KG1 (cell line): ENCODE results near the gene POLR1F.
A peak's percentile ranks its signal among the peaks of the same experiment; 100 is the strongest.
"Not testable (repeated sequence)": the region's sequence is repeated elsewhere in the genome, so short reads cannot be mapped to it uniquely, and the experiment has no call there.

Source experiments
- DNase-seq: peaks from one replicate; lab custom pipeline; 2025; lab: John Stamatoyannopoulos, UW

The POLR1F gene, protein sequence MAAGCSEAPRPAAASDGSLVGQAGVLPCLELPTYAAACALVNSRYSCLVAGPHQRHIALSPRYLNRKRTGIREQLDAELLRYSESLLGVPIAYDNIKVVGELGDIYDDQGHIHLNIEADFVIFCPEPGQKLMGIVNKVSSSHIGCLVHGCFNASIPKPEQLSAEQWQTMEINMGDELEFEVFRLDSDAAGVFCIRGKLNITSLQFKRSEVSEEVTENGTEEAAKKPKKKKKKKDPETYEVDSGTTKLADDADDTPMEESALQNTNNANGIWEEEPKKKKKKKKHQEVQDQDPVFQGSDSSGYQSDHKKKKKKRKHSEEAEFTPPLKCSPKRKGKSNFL

DNA sequence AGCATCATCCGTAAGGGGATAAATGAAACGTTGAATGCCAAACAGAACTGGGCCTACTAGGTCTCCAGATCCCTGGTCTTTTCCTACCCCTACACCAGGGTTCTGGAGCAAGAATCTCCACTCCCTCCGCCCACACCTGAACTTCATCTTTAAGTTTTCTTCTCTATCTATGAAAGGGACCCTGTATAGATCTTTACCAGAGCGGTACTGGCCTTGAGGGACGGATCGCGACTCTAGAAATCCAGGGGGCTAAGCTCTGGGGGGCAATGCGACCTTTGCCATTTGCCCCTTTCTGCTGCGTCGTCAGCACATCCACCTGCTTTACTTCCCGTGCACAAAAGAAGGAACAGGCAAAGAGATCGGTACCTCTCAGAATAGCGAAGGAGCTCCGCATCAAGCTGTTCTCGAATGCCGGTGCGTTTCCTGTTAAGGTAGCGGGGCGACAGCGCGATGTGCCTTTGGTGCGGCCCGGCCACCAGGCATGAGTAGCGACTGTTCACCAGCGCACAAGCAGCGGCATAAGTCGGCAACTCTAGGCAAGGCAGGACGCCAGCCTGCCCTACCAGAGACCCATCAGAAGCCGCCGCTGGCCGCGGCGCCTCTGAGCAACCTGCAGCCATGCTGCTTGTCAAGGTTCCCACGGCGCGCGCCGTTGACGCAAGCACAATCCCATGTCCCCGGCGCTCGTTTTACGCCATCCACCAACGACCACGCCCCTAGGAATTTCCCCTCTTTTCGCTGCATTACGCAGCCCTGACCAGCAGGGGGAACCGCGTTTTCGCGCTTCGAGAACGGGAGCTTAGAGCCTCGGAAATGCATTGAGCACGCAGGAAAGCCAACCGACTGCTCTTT, at the start of gene POLR1F:
Gene POLR1F (minus strand): TSS at position 641 of the 852 bp plus-strand sequence. CDS start 21 bp downstream, at position 620.
- DNase-seq, result peak; percentile 90

DNA sequence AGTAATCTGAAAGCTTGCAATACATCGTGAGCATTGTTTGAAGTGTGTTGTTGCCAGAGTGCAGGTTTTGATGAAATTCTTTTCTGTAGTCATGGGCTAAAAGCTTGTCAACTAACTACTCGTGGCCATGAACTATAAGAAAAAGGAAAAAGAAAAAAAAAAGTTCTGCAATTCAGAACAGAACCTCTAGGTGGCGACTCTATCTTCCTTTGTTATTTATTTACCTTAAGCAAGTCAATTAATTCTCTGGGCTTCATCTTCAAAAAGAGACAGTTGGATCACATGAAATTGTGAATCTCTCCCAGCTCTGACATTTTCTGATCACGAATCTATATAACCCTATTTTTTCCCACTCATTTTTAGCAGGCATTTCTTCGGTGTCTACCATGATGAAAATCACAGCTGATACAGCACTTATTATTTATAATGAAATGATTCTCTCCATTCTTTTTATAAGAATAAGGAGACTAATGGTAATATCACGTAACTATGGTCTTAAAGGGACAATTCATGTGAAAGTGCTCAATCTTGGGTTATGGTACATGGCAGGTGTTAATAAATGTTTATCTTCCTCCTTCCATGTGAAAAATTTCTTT, 45.8 kb upstream of the POLR1F start:
- peak; percentile 81 for DNase-seq

DNA sequence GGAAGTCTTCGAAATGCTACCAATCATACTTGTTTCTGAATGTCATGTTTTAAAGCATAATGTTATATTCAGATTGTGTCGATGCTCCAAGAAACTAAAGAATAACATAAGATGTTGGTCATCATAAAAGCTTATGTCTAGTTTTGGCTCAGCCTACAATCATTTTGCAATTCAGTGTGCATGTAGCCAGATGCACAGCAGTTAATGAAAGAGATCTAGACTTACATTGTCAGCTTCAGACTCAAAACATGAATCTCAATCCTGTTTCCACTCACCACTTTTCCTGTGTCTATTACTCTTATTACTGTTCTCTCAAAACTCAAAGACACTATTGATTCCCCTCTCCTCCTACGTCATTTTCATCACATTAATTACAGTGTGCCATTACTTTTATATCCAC, 43.2 kb upstream of the POLR1F start:
- DNase-seq, result no peak

DNA sequence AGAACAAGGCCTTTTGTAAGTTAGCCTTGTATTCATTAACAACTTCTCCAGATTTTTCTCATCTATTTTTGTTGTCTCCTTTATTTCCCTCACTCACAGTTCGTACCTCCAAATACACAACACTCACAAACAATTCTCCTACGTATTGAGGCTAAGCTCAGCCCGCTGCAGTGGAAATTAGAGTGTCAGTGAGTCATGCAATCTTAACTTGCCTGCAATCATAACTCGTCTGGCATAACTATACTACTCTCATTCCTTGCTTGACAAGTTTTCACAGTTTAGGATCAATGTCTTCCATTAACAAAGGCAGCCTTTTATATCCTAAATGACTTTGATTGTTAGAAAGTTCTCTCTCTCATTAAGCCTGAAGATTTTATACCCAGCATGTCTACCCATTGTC, 40.8 kb upstream of the POLR1F start:
- DNase-seq, result no peak

DNA sequence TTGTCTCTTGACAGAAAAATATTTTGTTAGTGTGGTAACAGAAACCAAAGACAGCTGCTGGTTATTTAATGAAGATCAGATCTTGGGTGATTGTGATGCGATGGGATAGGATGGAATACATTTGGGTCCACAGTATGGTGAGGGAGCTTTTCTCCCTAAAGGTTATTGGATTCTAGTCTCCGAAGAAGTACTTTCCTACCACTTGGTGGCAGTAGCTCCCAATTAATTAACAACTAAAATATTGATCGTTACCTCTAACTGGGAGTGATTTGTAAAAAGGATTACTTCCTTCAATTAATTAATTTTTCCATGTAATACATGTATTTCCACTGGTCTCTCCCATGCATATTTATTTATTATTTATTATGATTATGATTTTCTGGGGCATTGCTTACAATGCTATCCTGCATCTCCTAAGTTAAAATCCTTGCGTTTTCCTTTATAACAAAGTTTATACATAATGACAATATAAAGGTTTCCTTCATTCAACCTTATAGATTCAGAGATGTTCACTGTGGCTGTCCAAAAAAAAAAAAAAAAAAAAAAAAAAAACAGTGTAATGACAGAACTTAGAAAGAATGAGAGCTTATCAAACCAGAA, 39.0 kb upstream of the POLR1F start:
- peak; percentile 7 for DNase-seq

DNA sequence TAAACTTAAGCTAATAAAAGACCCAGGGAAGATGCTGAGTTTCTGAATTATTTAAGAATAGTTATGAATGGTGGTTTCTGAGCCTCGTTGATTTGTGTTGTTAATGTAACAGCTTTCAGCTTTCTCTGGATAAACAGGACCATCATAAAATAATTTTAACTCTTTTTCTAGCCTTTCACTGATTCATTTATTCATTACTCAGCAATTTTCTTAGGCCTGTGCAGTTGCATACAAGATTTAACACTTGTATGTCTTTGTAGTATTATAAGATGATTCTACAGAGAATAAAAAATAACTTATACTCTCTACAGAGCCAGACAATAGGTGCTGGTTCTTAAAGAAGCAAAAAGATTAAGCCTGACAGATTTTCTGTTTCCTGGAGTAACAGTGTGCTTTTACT, 35.2 kb upstream of the POLR1F start:
- DNase-seq, result no peak

DNA sequence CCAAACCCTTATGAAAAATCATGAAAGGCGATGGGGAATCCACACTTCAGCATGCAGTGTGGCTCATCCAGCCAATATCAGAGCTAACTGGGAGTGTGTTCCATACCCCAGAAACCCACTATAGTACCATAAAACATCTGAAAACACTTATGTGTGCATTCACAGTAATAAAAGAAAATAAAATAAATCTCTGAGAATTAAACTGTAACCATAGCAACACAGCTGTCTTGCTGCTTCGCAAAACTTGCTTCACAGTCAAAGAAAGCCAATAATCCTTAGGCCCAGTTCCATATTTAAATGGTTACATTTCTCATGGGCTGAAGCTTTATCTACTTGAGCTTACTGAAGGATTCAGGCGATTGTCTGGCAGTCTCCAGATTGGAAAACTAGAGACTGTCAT, 19.9 kb upstream of the POLR1F start:
- no peak for DNase-seq

DNA sequence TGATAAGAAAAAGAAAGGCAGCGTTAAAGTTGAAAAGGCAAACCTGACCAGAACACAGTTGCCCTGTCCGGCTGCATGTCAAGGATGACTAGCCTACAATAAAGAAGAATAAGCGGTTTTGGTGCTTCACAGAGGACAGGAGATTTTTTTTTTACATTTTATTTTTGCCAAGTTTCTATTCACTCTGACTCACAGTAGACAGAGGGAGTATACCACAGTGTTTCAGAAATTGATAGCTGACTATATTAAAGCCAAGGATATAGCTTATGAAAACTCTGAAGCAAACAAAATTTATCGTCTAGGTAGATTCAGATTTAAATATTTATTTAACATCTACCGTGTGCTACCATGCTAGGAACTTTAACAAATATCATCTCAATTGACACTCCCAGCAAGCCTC, 16.9 kb upstream of the POLR1F start:
- no peak for DNase-seq

DNA sequence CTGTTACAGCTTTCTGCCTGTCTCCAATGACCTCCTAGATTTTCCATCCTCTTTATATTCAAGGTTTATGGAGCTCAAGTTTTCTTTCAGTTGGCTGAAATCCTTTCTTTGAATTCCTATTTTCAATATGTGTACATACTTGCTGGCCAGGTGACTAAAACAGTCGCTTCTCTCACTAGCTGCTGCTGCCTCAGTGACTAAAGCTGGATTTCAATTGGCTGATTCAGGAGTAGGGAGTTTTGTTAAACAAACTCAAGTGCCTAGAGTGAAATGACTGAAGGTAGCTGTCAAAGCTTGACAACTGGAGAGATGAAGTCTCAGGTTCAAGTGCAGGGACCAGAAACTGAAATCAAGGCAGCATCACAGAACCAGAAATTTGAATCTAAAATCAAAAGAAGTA, 6.7 kb upstream of the POLR1F start:
- no peak for DNase-seq

DNA sequence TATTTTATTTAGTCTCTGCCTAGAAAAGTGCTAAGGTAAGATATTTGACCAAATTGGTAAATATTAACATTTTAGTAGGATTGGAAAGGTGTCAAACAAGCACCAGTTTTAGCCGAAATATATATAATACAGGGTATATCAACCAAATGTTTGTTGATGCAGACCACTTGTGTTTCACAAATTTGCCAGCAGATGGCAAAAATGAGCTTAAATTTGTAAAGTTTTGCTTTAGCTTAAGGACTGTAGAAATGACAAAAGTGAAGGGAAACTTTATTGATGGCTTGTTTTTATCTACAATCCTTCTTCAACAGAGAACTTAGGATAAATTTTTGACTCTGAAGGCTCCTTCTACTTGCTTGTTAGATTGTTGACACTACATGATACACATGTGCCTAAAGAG, 4.8 kb upstream of the POLR1F start:
- peak; percentile 25 for DNase-seq

DNA sequence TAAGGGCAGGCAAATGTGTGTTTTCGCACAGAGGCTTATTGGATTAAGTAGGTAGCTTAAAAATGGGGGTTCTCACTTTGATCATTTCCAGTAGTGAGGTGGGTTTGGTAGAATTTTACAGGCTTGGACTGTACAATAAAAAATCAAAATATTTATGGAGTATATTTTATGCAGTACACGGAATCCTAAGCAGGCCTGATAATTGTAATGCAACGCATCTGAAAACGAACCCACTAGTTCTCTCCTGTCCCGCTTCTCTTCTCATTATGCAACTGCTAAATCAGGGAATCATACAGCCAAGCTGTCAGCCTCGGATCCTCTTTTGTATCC, 377 bp upstream of the POLR1F start:
- DNase-seq, result no peak

DNA sequence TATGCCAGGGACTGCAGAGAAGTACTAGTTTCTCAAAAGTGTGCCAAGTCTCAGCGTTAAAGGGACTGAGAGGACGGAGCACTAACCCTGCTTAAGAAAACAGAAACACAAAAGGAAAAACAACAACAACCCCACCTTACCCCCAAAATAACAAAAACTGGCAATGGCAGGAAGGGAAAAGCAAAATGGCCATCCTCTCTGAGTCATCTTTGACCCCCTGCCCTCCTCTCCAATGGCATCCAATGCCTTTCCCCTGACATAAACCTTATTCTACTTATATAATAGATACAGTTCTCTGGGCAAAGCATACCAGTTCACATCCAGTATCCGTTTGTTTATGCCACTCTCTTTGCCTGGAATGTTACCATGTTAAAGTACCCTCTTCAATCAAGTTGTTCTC, 1.6 kb downstream of the POLR1F start:
- DNase-seq, result no peak

DNA sequence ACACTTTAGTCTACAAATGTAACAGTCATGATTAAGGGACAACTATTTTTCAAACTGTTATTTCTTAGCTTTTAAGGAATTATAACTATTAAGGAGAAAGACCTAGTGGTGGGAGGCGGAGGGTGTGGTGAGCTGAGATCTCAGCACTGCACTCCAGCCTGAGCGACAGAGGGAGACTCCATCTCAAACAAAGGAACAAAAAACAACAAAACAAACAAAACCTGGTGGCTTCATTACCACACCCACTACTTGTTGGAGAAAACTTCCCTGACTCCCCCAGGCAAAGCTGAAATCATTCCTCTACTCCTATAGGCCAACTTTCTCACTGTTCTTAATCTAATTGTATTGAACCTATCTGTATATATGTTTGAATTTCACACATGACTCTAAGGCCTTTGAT, 3.2 kb downstream of the POLR1F start:
- DNase-seq, result no peak

DNA sequence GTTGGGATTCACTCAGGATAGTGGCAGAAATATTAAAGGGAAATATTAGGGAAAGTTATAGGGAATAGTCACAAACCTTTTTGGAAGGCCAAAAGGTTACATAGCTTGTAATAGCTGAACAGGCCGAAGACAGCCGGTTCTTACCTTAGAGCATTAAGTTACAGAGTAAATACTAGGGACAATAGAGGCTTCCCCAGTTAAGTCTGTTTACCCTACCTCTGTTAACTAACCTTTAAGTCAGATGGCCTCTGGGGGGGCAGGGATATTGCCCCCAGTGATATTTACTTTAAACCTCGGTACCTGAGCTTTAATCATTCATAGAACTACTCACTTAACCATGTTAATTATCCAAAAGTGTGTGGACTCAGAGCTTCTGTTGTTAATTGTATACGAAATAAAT, 7.4 kb downstream of the POLR1F start:
- no peak for DNase-seq

DNA sequence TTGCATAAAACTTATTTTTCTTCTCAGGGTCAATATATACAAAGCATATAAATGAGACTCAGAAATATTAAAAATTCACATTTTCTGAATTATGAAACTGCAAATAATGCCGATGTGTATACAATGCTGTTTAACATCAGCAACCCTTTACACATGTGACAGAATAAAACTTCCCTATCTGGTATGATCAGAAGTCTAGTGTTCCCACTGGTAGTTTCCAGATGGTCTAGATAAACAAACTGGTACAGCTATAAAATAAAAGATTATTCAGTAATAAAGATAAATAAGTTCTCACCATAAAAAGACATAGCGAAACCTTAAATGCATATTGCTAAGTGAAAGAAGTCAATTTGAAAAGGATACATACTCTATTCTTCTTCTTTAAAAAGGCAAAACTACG, 7.9 kb downstream of the POLR1F start:
- no peak for DNase-seq

DNA sequence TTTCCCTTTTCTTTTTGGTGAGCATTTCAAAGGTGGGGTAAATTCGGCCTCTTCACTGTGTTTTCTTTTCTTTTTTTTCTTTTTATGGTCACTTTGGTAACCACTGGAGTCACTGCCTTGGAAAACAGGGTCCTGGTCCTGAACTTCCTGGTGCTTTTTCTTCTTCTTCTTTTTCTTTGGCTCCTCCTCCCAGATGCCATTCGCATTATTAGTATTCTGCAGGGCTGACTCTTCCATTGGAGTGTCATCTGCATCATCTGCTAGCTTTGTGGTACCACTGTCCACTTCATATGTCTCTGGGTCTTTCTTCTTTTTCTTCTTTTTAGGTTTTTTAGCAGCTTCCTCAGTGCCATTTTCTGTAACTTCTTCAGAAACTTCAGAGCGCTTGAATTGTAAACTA, 10.5 kb downstream of the POLR1F start:
- DNase-seq, result no peak

DNA sequence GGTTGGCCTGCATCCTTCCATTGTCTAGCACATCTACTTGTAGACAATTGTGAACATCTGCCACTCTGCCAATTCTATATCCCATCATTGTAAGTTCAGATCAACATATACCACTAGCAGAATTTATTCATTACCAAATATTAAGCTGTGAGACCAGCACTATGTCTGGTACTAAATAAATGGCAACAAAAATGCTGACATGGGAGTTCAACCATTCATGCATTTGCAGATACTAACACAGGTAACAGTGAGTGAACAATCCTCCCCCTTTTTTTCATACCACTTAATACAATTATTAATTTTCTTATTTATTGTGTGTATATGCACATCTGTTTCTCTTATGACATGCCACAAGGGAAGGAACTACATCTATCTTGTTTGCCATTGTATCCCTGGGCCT, 11.9 kb downstream of the POLR1F start:
- no peak for DNase-seq

DNA sequence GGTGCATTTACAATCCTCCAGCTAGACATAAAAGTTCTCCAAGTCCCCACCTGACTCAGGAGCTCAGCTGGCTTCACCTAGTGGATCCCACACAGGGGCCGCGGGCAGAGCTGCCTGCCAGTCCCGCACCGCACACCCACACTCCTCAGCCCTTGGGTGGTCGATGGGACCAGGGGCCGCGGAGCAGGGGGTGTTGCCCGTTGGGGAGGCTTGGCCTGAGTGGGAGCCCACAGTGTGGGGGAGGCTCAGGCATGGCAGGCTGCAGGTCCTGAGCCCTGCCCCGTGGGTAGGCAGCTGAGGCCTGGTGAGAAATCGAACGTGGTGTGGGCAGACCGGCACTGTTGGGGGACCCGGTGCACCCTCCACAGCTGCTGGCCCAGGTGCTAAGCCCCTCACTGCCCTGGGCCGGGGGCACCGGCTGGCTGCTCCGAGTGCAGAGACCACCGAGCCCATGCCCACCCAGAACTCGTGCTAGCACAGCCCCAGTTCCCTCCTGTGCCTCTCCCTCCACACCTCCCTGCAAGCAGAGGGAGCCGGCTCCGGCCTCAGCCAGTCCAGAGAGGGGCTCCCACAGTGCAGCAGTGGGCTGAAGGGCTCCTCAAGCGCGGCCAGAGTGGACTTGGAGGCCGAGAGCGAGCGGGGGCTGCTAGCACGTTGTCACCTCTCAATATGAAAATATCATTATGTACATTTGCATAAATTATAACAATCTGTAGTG, 16.6 kb downstream of the POLR1F start:
- no peak for DNase-seq

DNA sequence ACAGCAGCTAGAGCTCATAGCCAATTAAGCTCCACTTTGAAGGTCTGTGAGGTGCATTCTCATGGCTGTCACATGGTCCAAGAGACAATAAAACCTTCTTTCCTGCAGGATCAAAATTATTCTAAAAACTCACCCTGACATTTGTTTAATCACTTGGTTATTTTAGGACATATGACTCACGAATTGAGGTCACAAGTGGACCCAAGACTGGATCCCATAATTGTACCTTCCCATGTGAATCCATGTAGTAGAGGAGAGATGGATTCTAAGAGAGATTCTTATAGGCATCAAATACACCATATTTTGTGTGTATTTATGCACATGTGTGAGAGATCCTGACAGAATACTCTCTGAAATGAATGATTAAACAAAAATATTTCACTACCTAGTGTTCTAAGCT, 18.1 kb downstream of the POLR1F start:
- no peak for DNase-seq

DNA sequence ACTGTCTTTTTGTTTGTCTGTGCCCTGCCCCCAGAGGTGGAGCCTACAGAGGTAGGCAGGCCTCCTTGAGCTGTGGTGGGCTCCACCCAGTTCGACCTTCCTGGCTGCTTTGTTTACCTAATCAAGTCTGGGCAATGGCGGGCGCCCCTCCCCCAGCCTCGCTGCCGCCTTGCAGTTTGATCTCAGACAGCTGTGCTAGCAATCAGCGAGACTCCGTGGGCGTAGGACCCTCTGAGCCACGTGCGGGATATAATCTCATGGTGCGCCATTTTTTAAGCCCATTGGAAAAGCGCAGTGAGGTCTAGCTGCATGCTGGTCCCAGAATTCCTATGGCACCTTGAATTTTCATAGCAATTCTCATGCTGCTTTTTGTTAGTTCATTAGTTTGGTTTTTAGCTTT, 19.7 kb downstream of the POLR1F start:
- not testable (repeated sequence) for DNase-seq

DNA sequence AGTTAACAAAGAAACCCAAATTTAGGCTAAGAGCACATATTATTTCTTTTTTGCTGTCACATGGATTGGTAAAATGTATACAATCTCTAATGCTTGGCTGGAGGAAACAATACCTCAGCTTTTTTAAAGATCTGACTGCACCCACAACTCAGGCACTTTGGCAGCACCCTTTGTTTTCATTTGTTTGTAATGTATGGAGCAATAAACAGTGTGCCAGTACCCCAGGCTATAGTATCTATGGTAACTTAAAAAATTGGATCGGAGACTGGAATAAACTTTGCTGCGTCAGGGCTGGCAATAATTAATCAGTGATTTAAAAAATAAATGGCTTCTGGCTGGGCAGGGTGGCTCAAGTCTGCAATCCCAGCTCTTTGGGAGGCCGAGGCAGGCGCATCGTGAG, 27.2 kb downstream of the POLR1F start:
- no peak for DNase-seq

DNA sequence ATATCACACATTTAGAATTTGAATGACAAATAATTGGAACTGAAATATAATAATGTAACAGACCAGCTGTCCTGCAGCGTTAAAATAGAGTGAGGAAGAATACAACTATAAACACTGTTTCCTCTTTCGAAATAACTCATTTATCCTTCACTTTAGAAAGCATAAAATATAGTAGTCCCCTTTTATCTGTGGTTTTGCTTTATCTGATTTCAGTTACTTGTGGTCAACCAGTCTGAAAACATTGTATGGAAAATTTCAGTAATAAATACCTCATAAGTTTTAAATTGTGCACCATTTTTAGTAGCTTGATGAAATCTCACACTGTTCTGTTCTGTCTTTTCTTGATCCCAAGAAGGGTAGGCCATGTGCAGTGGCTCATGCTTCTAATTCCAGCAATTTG, 31.7 kb downstream of the POLR1F start:
- DNase-seq, result no peak
